Karpas-422 (cell line): ENCODE results near the gene CDC6. TPM values are rescaled to one million over a fixed set of nuclear protein-coding genes. Genes with fewer than 3 reads are reported as not detected.
"Not testable (repeated sequence)": the region's sequence is repeated elsewhere in the genome, so short reads cannot be mapped to it uniquely, and the experiment has no call there.

Source experiments
- DNase-seq: peaks from one replicate; pipeline ENCODE4 v3.0.0-alpha.2; 2015
- H2AFZ ChIP-seq: fragments of 200-600 bp; sonication (generic); 2 replicates; pipeline ENCODE4 v1.6.1; 2014; ENCODE audit warnings: antibody characterized with exemption, low read length, mixed read lengths
- H3K27ac ChIP-seq: fragments of 200-600 bp; sonication (generic); 2 replicates; pipeline ENCODE4 v1.5.1; 2014; ENCODE audit warnings: mild to moderate bottlenecking, low read length, moderate library complexity
- H3K27me3 ChIP-seq: fragments of 200-600 bp; sonication (generic); 2 replicates; pipeline ENCODE4 v1.6.1; 2014; ENCODE audit warnings: low read length, mixed read lengths
- H3K36me3 ChIP-seq: fragments of 200-600 bp; sonication (generic); 2 replicates; pipeline ENCODE4 v1.6.1; 2014; ENCODE audit warnings: low read length, mixed read lengths; ENCODE audit not compliant: insufficient read depth
- H3K4me1 ChIP-seq: fragments of 200-600 bp; sonication (generic); 2 replicates; pipeline ENCODE4 v1.6.1; 2014; ENCODE audit warnings: mild to moderate bottlenecking, low read length, mixed read lengths
- H3K4me2 ChIP-seq: fragments of 200-600 bp; sonication (generic); 2 replicates; pipeline ENCODE4 v1.6.1; 2014; ENCODE audit warnings: low read length, low read depth, mild to moderate bottlenecking; ENCODE audit not compliant: poor library complexity, severe bottlenecking
- H3K4me3 ChIP-seq: fragments of 200-600 bp; sonication (generic); 2 replicates; pipeline ENCODE4 v1.5.1; 2014; ENCODE audit warnings: mild to moderate bottlenecking, antibody characterized with exemption, low read length, mixed read lengths
- H3K79me2 ChIP-seq: fragments of 200-600 bp; sonication (generic); 2 replicates; pipeline ENCODE4 v1.6.1; 2014; ENCODE audit warnings: mild to moderate bottlenecking, low read length, mixed read lengths
- H3K9ac ChIP-seq: fragments of 200-600 bp; sonication (generic); 2 replicates; pipeline ENCODE4 v1.6.0; 2014; ENCODE audit warnings: low read length
- H3K9me2 ChIP-seq: fragments of 200-600 bp; sonication (generic), shearing (Covaris generic); replicated peaks from 2 replicates; pipeline ENCODE4 v1.6.0; 2014; ENCODE audit warnings: mild to moderate bottlenecking, low read length, moderate library complexity; ENCODE audit not compliant: insufficient read depth
- H3K9me3 ChIP-seq: fragments of 300-700, 200-600 bp; sonication (generic); 2 replicates; pipeline ENCODE4 v1.6.1; 2014; ENCODE audit warnings: low read length, mixed read lengths
- H4K20me1 ChIP-seq: fragments of 200-600 bp; sonication (generic); 2 replicates; pipeline ENCODE4 v1.6.1; 2014; ENCODE audit warnings: mild to moderate bottlenecking, antibody characterized with exemption, low read length, low read depth; ENCODE audit not compliant: insufficient read depth
- total RNA-seq: library from RNA; depleted of rRNA; stranded (reverse); fragments of >200 nt; shearing (Covaris generic); gene quantifications from 2 replicates; pipeline ENCODE4 v1.2.3, GENCODE V29; 2014; ENCODE audit warnings: low replicate concordance

The CDC6 gene
- total RNA-seq, 1 experiment from 2014 or later = 16.4 TPM

GRCh38 chr17:40303708-40304551, 16.3 kb downstream of the CDC6 start:
- no peak for DNase-seq
- Histone ChIP-seq H3K36me3 (peaks cover 37% of the 10 kb centered on the region), H3K27me3 (no peaks in the 10 kb centered on the region)

GRCh38 chr17:40304552-40304863, 16.8 kb downstream of the CDC6 start:
- not testable (repeated sequence) for H3K27ac ChIP-seq, H3K9ac ChIP-seq, H3K4me2 ChIP-seq, H3K4me3 ChIP-seq, H3K79me2 ChIP-seq, DNase-seq, H4K20me1 ChIP-seq, H3K27me3 ChIP-seq, H3K9me3 ChIP-seq, H2AFZ ChIP-seq, H3K9me2 ChIP-seq
- Histone ChIP-seq H3K36me3 (peaks cover 37% of the 10 kb centered on the region), H3K4me1 (peaks cover 23% of the 10 kb centered on the region)

More at GRCh38 chr17:40303708-40304551, 16.3 kb downstream of the CDC6 start:
- Histone ChIP-seq H3K27ac (no peak overlapping the region), H3K79me2 (no peaks in the 10 kb centered on the region), H3K4me3 (no peak overlapping the region), H3K9me2 (no peaks in the 10 kb centered on the region), H3K4me1 (peaks cover 18% of the 10 kb centered on the region), H2AFZ (no peak overlapping the region), H3K4me2 (no peak overlapping the region), H4K20me1 (0 out of 2 replicates have a peak, but pooled peaks cover 5% of the 10 kb centered on the region), H3K9me3 (no peaks in the 10 kb centered on the region), H3K9ac (no peak overlapping the region)

GRCh38 chr17:40304866-40305265, 17.2 kb downstream of the CDC6 start:
- not testable (repeated sequence) for H4K20me1 ChIP-seq, H3K79me2 ChIP-seq, H3K4me2 ChIP-seq, H3K9me2 ChIP-seq, H3K27me3 ChIP-seq, DNase-seq, H2AFZ ChIP-seq, H3K9me3 ChIP-seq, H3K4me3 ChIP-seq, H3K27ac ChIP-seq, H3K9ac ChIP-seq
- H3K4me1 ChIP-seq = peaks cover 27% of the 10 kb centered on the region
- peaks cover 37% of the 10 kb centered on the region for H3K36me3 ChIP-seq

- Histone ChIP-seq H3K79me2 (no peaks in the 10 kb centered on the region), H3K27ac (no peak overlapping the region), H3K27me3 (no peaks in the 10 kb centered on the region), H3K4me2 (no peak overlapping the region), H4K20me1 (0 out of 2 replicates have a peak, but pooled peaks cover 5% of the 10 kb centered on the region), H3K9ac (no peak overlapping the region), H2AFZ (no peak overlapping the region), H3K4me3 (no peak overlapping the region), H3K4me1 (peaks cover 42% of the 10 kb centered on the region), H3K9me2 (no peaks in the 10 kb centered on the region), H3K9me3 (no peaks in the 10 kb centered on the region), H3K36me3 (peaks cover 27% of the 10 kb centered on the region; the same call in 1 of the 2 replicates)
- DNase-seq = no peak
Observed at GRCh38 chr17:40306395-40306794, 18.7 kb downstream of the CDC6 start.

GRCh38 chr17:40307001-40307730, 19.5 kb downstream of the CDC6 start:
- H2AFZ ChIP-seq = no peak overlapping the region
- no peaks in the 10 kb centered on the region for H3K9me2 ChIP-seq
- H3K9ac ChIP-seq = no peak overlapping the region
- H3K79me2 ChIP-seq = no peaks in the 10 kb centered on the region
- 0 out of 2 replicates have a peak, but pooled peaks cover 5% of the 10 kb centered on the region for H4K20me1 ChIP-seq
- H3K36me3 ChIP-seq = peaks cover 20% of the 10 kb centered on the region; the same call in 1 of the 2 replicates
- H3K9me3 ChIP-seq = no peaks in the 10 kb centered on the region
- no peak overlapping the region for H3K4me3 ChIP-seq
- peaks cover 49% of the 10 kb centered on the region for H3K4me1 ChIP-seq
- no peak for DNase-seq
- H3K4me2 ChIP-seq = no peak overlapping the region
- H3K27me3 ChIP-seq = no peaks in the 10 kb centered on the region
- H3K27ac ChIP-seq = no peak overlapping the region

- Histone ChIP-seq H3K4me2 (no peak overlapping the region), H3K4me1 (peaks cover 56% of the 10 kb centered on the region), H2AFZ (no peak overlapping the region)
Observed at GRCh38 chr17:40307740-40308239, 20.1 kb downstream of the CDC6 start.

GRCh38 chr17:40309031-40309948, 21.6 kb downstream of the CDC6 start, which contains the start of gene RARA:
Gene RARA, plus strand, starts transcription at chr17:40309180. Its CDS starts 22,039 bp downstream, at chr17:40331219.
- peak; percentile 78 for DNase-seq
- Histone ChIP-seq H3K27ac (0 out of 2 replicates have a peak within 1 kb of the TSS, but pooled peaks have one; percentile 25), H2AFZ (peak within 1 kb of the TSS; percentile 41; the same call in 1 of the 2 replicates)

More at GRCh38 chr17:40307740-40308239, 20.1 kb downstream of the CDC6 start:
- 0 out of 2 replicates have a peak, but pooled peaks cover 5% of the 10 kb centered on the region for H4K20me1 ChIP-seq
- peaks cover 13% of the 10 kb centered on the region; the same call in 1 of the 2 replicates for H3K36me3 ChIP-seq
- no peaks in the 10 kb centered on the region for H3K79me2 ChIP-seq
- H3K27ac ChIP-seq = no peak overlapping the region
- no peaks in the 10 kb centered on the region for H3K27me3 ChIP-seq
- H3K4me3 ChIP-seq = no peak overlapping the region
- no peaks in the 10 kb centered on the region for H3K9me3 ChIP-seq
- no peaks in the 10 kb centered on the region for H3K9me2 ChIP-seq
- no peak for DNase-seq
- H3K9ac ChIP-seq = no peak overlapping the region

More at GRCh38 chr17:40309031-40309948, 21.6 kb downstream of the CDC6 start, which contains the start of gene RARA:
- Histone ChIP-seq H3K27me3 (no peaks in the 10 kb centered on the region), H3K36me3 (no peaks in the 10 kb centered on the region), H4K20me1 (no peaks in the 10 kb centered on the region), H3K9ac (peak within 1 kb of the TSS; percentile 66), H3K4me3 (peak within 1 kb of the TSS; percentile 62; the same call in 1 of the 2 replicates), H3K9me2 (no peaks in the 10 kb centered on the region), H3K4me2 (peak within 1 kb of the TSS; percentile 69), H3K79me2 (no peaks in the 10 kb centered on the region), H3K4me1 (peaks cover 71% of the 10 kb centered on the region), H3K9me3 (no peaks in the 10 kb centered on the region)
